ENCODE results near the gene CDYL. TPM values are rescaled to one million over a fixed set of nuclear protein-coding genes. Genes with fewer than 3 reads are reported as not detected.

The CDYL gene
- total RNA-seq, 2 donors from 2014 or later, result 55.1 to 58.2 TPM

DNA sequence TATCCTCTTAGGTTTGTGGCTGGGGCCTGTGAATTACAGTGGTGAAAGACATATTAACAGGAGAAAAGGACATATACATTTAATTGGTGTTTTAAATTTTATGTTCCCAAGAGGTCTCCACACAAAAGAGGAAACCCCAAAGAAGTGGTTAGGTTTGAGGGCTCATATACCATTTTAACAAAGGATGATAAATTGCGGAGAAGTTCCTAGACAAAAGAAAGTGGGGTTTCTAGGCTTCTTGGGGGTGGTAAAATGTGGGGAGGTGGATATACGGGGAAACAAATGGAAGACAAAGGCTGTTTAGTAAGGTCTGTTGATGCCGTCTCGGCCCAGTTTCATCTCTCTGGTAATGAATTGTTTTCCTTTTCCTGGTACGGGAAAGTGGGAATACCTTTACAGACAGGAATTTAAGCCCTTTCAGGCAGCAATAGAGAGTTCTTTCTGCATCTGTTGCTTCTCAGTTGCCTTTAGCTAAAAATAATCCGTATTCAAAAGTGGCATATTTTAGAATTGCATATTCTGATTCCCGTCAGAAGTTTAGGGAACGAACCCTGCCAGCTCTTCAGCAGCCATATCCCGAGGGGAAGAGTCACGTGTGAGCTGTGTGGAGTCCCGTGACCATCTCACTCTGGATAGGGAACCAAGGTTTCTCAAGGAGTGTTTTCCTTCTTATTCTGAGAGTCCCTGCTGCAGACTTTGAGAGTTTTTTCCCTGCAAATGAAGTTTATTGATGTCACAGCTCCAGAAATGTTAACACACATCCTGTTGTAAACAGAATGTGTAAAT lies 123.2 kb downstream of the CDYL start:
- WGBS, 2 experiments (ENCODE audit: insufficient coverage in 1 of 2, insufficient read length in 1 of 2), result 96% methylated on average over 10 to 11 of the region's 11 CpGs

DNA sequence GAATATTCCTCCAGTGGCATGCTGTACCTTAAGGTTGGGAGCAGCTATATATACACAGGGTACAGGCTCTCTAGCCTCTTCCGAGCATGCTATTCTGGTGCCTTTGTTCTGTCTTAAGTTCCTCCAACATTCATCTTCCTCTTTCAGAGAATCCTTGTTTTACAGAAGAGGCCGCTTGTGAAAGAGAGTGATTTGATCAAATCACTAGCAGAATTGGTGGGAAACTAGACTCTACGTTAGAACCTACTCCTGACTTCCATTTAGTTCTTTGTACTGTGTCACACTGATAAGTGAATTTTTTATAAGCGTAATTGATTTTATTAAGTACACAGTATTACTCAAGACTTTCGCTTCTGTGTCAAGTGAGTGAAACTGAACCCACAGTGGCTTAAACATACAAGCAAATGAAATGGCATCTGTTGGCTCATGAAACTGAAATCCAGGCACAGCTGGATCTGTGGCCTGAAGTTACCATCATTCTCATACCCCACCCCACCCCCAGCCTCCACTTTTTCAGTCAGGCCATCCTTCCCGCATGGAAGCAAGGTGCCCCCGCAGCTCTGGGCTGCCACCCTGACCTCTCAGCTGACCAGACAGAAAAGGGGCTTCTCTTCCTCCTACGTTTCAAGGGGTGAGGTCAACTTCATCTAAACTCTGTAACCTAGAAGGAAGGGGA lies 125.3 kb downstream of the CDYL start:
- Mint-ChIP-seq H3K36me3 (ENCODE audit: low read depth) (peaks cover 44% of the 10 kb centered on the region), H3K27me3 (ENCODE audit: insufficient read depth) (no peaks in the 10 kb centered on the region), H3K4me1 (peaks cover 14% of the 10 kb centered on the region), H3K4me3 (no peak overlapping the region), H3K27ac (no peak overlapping the region), H3K9me3 (no peaks in the 10 kb centered on the region)
- Histone ChIP-seq H3K4me1 (ENCODE audit: control insufficient read depth, insufficient read depth, low read length) (peaks cover 9% of the 10 kb centered on the region), H3K9me3 (ENCODE audit: control insufficient read depth, low read length) (peaks cover 18% of the 10 kb centered on the region), H3K36me3 (ENCODE audit: control insufficient read depth, insufficient read depth, low read length) (peaks cover 30% of the 10 kb centered on the region), H3K27ac (ENCODE audit: low read depth, low read length) (no peak overlapping the region), H3K4me3 (ENCODE audit: low read length) (no peak overlapping the region), H3K27me3 (ENCODE audit: control insufficient read depth, insufficient read depth, low read length, poor library complexity, severe bottlenecking) (no peaks in the 10 kb centered on the region), H3K9ac (ENCODE audit: extremely low read depth, low read length, poor library complexity, severe bottlenecking) (no peak overlapping the region)
- DNase-seq, result no peak
- 91 to 100% methylated on average over 3 to 8 of the region's 8 CpGs for WGBS, 2 experiments (ENCODE audit: insufficient coverage in 1 of 2, insufficient read length in 1 of 2)
- TF ChIP-seq, protein P1, sequence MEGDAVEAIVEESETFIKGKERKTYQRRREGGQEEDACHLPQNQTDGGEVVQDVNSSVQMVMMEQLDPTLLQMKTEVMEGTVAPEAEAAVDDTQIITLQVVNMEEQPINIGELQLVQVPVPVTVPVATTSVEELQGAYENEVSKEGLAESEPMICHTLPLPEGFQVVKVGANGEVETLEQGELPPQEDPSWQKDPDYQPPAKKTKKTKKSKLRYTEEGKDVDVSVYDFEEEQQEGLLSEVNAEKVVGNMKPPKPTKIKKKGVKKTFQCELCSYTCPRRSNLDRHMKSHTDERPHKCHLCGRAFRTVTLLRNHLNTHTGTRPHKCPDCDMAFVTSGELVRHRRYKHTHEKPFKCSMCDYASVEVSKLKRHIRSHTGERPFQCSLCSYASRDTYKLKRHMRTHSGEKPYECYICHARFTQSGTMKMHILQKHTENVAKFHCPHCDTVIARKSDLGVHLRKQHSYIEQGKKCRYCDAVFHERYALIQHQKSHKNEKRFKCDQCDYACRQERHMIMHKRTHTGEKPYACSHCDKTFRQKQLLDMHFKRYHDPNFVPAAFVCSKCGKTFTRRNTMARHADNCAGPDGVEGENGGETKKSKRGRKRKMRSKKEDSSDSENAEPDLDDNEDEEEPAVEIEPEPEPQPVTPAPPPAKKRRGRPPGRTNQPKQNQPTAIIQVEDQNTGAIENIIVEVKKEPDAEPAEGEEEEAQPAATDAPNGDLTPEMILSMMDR (conservative IDR thresholded peaks at IDR 0.05), result no peak

More for the DNA sequence above, 123.2 kb downstream of the CDYL start:
- Histone ChIP-seq H3K27ac (ENCODE audit: low read depth, low read length) (no peak overlapping the region), H3K4me3 (ENCODE audit: low read length) (no peak overlapping the region), H3K36me3 (ENCODE audit: control insufficient read depth, insufficient read depth, low read length) (peaks cover 30% of the 10 kb centered on the region), H3K27me3 (ENCODE audit: control insufficient read depth, insufficient read depth, low read length, poor library complexity, severe bottlenecking) (no peaks in the 10 kb centered on the region), H3K4me1 (ENCODE audit: control insufficient read depth, insufficient read depth, low read length) (peaks cover 7% of the 10 kb centered on the region), H3K9ac (ENCODE audit: extremely low read depth, low read length, poor library complexity, severe bottlenecking) (no peak overlapping the region), H3K9me3 (ENCODE audit: control insufficient read depth, low read length) (peaks cover 18% of the 10 kb centered on the region)
- Mint-ChIP-seq H3K4me3 (no peak overlapping the region), H3K4me1 (peaks cover 16% of the 10 kb centered on the region), H3K36me3 (ENCODE audit: low read depth) (peaks cover 53% of the 10 kb centered on the region), H3K27ac (no peak overlapping the region), H3K9me3 (no peaks in the 10 kb centered on the region), H3K27me3 (ENCODE audit: insufficient read depth) (no peaks in the 10 kb centered on the region)
- TF ChIP-seq, protein P1 (conservative IDR thresholded peaks at IDR 0.05), result no peak
- no peak for DNase-seq

DNA sequence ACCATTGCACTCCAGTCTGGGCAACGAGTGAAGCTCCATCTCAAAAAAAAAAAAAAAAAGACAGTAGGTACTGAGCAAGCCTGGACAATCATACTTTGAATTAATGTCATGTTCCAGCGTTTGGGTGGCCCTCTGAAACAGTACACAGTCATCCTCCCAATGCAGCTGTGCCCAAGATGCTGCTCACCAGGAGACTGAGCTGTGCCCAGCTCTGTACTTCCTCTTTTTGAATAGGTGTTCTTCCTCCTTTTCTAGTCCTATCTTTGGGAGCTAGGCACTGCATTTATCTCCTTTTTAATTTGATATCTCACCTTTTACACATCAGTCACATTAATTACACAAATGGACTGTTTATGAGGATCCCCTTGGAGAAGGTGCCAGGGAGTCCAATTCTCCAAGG lies 126.2 kb downstream of the CDYL start:
- WGBS, 2 experiments (ENCODE audit: insufficient coverage in 1 of 2, insufficient read length in 1 of 2), result 85% methylated on average over 2 of the region's 2 CpGs; no CpG with 5 or more reads in 1 of the 2 experiments
- no peak overlapping the region for H3K4me3 ChIP-seq (ENCODE audit: low read length)
- H3K4me1 ChIP-seq (ENCODE audit: control insufficient read depth, insufficient read depth, low read length), result peaks cover 9% of the 10 kb centered on the region
- H3K27ac Mint-ChIP-seq, result no peak overlapping the region
- H3K36me3 ChIP-seq (ENCODE audit: control insufficient read depth, insufficient read depth, low read length), result peaks cover 26% of the 10 kb centered on the region
- DNase-seq, result no peak
- H3K4me3 Mint-ChIP-seq, result no peak overlapping the region
- no peaks in the 10 kb centered on the region for H3K9me3 Mint-ChIP-seq
- H3K27ac ChIP-seq (ENCODE audit: low read depth, low read length), result no peak overlapping the region
- TF ChIP-seq, protein P1 (conservative IDR thresholded peaks at IDR 0.05), result no peak
- no peaks in the 10 kb centered on the region for H3K27me3 Mint-ChIP-seq (ENCODE audit: insufficient read depth)
- no peak overlapping the region for H3K9ac ChIP-seq (ENCODE audit: extremely low read depth, low read length, poor library complexity, severe bottlenecking)
- H3K27me3 ChIP-seq (ENCODE audit: control insufficient read depth, insufficient read depth, low read length, poor library complexity, severe bottlenecking), result no peaks in the 10 kb centered on the region
- H3K9me3 ChIP-seq (ENCODE audit: control insufficient read depth, low read length), result peaks cover 18% of the 10 kb centered on the region
- peaks cover 38% of the 10 kb centered on the region for H3K36me3 Mint-ChIP-seq (ENCODE audit: low read depth)
- H3K4me1 Mint-ChIP-seq, result peaks cover 14% of the 10 kb centered on the region

Data from endodermal cell (in vitro differentiated cells).